AG04449 (cell line): ENCODE measurements around the gene PPDPF.

ENCODE experiments used
- CTCF ChIA-PET: fragments of 350-600 bp; formaldehyde crosslinking; extraction: SDS; loops from one replicate; lab custom pipeline; 2021; ENCODE audit warnings: antibody characterized with exemption; lab: Yijun Ruan, JAX
- POLR2A ChIA-PET: fragments of 400-600, 350-600 bp; formaldehyde crosslinking; extraction: SDS; loops from one replicate; lab custom pipeline; 2020; ENCODE audit warnings: antibody characterized with exemption, inconsistent platforms; lab: Yijun Ruan, JAX
- DNase-seq: peaks from one replicate; pipeline ENCODE4 v3.0.0-alpha.2; 2010; ENCODE audit warnings: low read depth, low spot score
- H3K4me3 ChIP-seq: 2 replicates; pipeline ENCODE4 v1.5.1; 2011; ENCODE audit warnings: low read depth, mild to moderate bottlenecking, control low read depth, low read length
- CTCF ChIP-seq: IDR thresholded peaks from one replicate; pipeline ENCODE4 v1.5.1; 2011; ENCODE audit warnings: mild to moderate bottlenecking, moderate library complexity, low read length, control low read depth, inconsistent platforms; ENCODE audit not compliant: insufficient read depth; ENCODE audit errors: missing control alignments

Gene PPDPF

GRCh38 chr20:63534831-63535651 lies 14.5 kb downstream of the PPDPF start:
- no peak overlapping the region for H3K4me3 ChIP-seq
- CTCF ChIA-PET: interaction anchor here (1.4 to 6.1 kb wide), 5 partner anchors 8 to 439 kb away, joined by 3 to 73 read pairs (median 5); partner anchors contain the start of gene TPD52L2
- POLR2A ChIA-PET: no interaction called here
- no peak for TF ChIP-seq CTCF
- DNase-seq: no peak

- ChIA-PET CTCF (interaction anchor here (1.0 to 6.1 kb wide), 15 partner anchors 9 to 584 kb away, joined by 3 to 73 read pairs (median 5); partner anchors contain the start of genes ARFRP1, PRPF6, RTEL1 and SAMD10), POLR2A (no interaction called here)
- DNase-seq: no peak
- TF ChIP-seq CTCF: no peak
- H3K4me3 ChIP-seq: no peak overlapping the region
Observed at GRCh38 chr20:63536241-63536977, 15.8 kb downstream of the PPDPF start.

GRCh38 chr20:63536997-63537524 lies 16.5 kb downstream of the PPDPF start, which contains the start of gene PTK6:
Gene PTK6 (minus strand): TSS chr20:63537376. CDS start chr20:63537314, 62 bp downstream.
- peak within 1 kb of the TSS; percentile 44 for H3K4me3 ChIP-seq
- no peak for TF ChIP-seq CTCF
- CTCF ChIA-PET: interaction anchor here (0.7 to 6.1 kb wide), 33 partner anchors 7 to 584 kb away, joined by 3 to 73 read pairs (median 5); partner anchors contain the start of genes ARFRP1, GMEB2, PRPF6 and RTEL1
- POLR2A ChIA-PET: interaction anchor here (0.5 to 1.6 kb wide), 2 partner anchors 16 to 93 kb away, joined by 3 to 7 read pairs; partner anchors contain the start of gene PPDPF
- DNase-seq: no peak

GRCh38 chr20:63537525-63538203 lies 17.1 kb downstream of the PPDPF start:
- ChIA-PET POLR2A (interaction anchor here (0.5 to 1.6 kb wide), 3 partner anchors 17 to 328 kb away, joined by 3 to 7 read pairs (median 6); partner anchors contain the start of genes PPDPF and TPD52L2), CTCF (interaction anchor here (0.7 to 6.1 kb wide), 42 partner anchors 8 to 583 kb away, joined by 3 to 73 read pairs (median 4); partner anchors contain the start of genes ARFRP1, GMEB2, PRPF6 and RTEL1)
- peak; percentile 51 for DNase-seq
- peak; percentile 99 for TF ChIP-seq CTCF
- H3K4me3 ChIP-seq: peak overlapping the region; percentile 44

GRCh38 chr20:63538204-63539091 lies 17.9 kb downstream of the PPDPF start:
- CTCF ChIA-PET: interaction anchor here (0.7 to 6.1 kb wide), 41 partner anchors 8 to 582 kb away, joined by 3 to 73 read pairs (median 5); partner anchors contain the start of genes GMEB2, PRPF6, RTEL1 and SAMD10
- no peak for DNase-seq

More at GRCh38 chr20:63538204-63539091, 17.9 kb downstream of the PPDPF start:
- POLR2A ChIA-PET: interaction anchor here (1.2 to 1.6 kb wide), 2 partner anchors 18 to 327 kb away, joined by 6 to 7 read pairs; partner anchors contain the start of genes PPDPF and TPD52L2
- peak; percentile 18 for TF ChIP-seq CTCF
- H3K4me3 ChIP-seq: peak overlapping the region; percentile 44
